ENCODE results near the gene ITGB8. TPM values are rescaled to one million over a fixed set of nuclear protein-coding genes. Genes with fewer than 3 reads are reported as not detected.

The ITGB8 gene
- polyA plus RNA-seq, 1 donor from 2014 or later = 12.2 TPM

DNA sequence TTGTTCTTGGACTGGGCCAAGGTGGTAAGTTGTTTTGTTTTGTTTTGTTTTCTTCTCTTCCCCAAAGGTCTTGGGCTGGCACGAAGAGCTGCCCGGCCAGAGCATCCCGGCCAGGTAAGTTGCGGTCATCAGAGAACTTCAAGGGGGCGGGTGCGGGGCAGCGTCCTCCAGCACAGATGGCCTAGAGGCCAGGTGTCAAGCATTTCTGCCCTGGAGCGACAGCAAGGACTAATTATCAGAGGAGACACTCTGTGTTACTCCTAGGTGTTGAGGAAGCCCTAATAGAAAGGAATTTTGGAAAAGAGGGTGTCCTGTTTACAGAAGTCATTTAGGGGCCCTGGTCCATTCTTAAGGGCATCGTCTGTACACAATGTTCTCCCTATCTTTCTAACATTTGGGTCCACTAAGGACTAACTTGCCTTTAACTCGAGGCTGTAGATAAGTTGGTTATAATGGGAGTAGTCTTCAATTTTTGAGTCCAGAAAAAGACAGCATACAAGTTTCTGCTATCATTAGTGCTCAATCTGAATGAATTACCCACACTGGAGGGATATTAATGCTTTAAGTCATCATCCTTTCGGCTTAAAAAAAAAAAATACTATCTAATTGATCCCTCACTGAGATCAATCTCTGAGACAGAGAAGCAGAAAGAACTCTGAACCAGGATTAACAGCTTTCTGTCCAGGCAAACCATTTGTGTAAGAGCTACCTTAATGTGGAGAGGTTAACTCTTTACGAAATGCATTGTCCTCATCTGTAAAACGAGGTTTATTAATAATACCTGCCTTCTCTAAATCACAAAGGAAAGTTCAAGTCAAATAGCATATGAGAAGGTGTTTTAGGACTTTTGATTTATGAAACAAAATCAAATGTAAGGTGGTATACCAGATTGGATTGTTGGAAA, 1.5 kb downstream of the ITGB8 start:
- Histone ChIP-seq H3K36me3 (ENCODE audit: insufficient read depth, low read length) (no peaks in the 10 kb centered on the region), H4K20me1 (ENCODE audit: insufficient read depth) (no peaks in the 10 kb centered on the region), H3K4me2 (ENCODE audit: low read length) (peak overlapping the region; percentile 64), H3K9ac (ENCODE audit: low read length) (peak overlapping the region; percentile 83), H2AFZ (ENCODE audit: low read depth, low read length) (peak overlapping the region; percentile 15), H3K4me3 (ENCODE audit: low read length) (peak overlapping the region; percentile 86), H3K9me3 (ENCODE audit: low read length) (no peaks in the 10 kb centered on the region), H3K27ac (ENCODE audit: low read length) (peak overlapping the region; percentile 73), H3K27me3 (ENCODE audit: insufficient read depth, low read depth, low read length) (peaks cover 4% of the 10 kb centered on the region), H3F3A (ENCODE audit: insufficient read depth, low read length, poor library complexity, severe bottlenecking) (peaks cover 4% of the 10 kb centered on the region), H3K9me2 (ENCODE audit: insufficient read depth, low read length) (no peaks in the 10 kb centered on the region), H3K79me2 (replicated peaks; ENCODE audit: insufficient read depth, low read length) (peaks cover 50% of the 10 kb centered on the region)
- TF ChIP-seq POLR2AphosphoS5 (IDR thresholded peaks at IDR 0.05) (no peak), RAD21 (conservative IDR thresholded peaks at IDR 0.05) (no peak), EZH2 (IDR thresholded peaks at IDR 0.05; ENCODE audit: borderline replicate concordance, insufficient read depth, low read length, poor library complexity, severe bottlenecking) (no peak), EP300 (conservative IDR thresholded peaks at IDR 0.05; ENCODE audit: poor library complexity, severe bottlenecking) (no peak), SMC3 (conservative IDR thresholded peaks at IDR 0.05; ENCODE audit: poor library complexity) (no peak), MXI1 (conservative IDR thresholded peaks at IDR 0.05; ENCODE audit: poor library complexity, severe bottlenecking) (no peak)
- TF ChIP-seq, protein P1, sequence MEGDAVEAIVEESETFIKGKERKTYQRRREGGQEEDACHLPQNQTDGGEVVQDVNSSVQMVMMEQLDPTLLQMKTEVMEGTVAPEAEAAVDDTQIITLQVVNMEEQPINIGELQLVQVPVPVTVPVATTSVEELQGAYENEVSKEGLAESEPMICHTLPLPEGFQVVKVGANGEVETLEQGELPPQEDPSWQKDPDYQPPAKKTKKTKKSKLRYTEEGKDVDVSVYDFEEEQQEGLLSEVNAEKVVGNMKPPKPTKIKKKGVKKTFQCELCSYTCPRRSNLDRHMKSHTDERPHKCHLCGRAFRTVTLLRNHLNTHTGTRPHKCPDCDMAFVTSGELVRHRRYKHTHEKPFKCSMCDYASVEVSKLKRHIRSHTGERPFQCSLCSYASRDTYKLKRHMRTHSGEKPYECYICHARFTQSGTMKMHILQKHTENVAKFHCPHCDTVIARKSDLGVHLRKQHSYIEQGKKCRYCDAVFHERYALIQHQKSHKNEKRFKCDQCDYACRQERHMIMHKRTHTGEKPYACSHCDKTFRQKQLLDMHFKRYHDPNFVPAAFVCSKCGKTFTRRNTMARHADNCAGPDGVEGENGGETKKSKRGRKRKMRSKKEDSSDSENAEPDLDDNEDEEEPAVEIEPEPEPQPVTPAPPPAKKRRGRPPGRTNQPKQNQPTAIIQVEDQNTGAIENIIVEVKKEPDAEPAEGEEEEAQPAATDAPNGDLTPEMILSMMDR (IDR thresholded peaks at IDR 0.05; ENCODE audit: poor library complexity, severe bottlenecking) = no peak
- TF ChIP-seq, protein P2, sequence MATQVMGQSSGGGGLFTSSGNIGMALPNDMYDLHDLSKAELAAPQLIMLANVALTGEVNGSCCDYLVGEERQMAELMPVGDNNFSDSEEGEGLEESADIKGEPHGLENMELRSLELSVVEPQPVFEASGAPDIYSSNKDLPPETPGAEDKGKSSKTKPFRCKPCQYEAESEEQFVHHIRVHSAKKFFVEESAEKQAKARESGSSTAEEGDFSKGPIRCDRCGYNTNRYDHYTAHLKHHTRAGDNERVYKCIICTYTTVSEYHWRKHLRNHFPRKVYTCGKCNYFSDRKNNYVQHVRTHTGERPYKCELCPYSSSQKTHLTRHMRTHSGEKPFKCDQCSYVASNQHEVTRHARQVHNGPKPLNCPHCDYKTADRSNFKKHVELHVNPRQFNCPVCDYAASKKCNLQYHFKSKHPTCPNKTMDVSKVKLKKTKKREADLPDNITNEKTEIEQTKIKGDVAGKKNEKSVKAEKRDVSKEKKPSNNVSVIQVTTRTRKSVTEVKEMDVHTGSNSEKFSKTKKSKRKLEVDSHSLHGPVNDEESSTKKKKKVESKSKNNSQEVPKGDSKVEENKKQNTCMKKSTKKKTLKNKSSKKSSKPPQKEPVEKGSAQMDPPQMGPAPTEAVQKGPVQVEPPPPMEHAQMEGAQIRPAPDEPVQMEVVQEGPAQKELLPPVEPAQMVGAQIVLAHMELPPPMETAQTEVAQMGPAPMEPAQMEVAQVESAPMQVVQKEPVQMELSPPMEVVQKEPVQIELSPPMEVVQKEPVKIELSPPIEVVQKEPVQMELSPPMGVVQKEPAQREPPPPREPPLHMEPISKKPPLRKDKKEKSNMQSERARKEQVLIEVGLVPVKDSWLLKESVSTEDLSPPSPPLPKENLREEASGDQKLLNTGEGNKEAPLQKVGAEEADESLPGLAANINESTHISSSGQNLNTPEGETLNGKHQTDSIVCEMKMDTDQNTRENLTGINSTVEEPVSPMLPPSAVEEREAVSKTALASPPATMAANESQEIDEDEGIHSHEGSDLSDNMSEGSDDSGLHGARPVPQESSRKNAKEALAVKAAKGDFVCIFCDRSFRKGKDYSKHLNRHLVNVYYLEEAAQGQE (IDR thresholded peaks at IDR 0.05; ENCODE audit: borderline replicate concordance) = no peak

DNA sequence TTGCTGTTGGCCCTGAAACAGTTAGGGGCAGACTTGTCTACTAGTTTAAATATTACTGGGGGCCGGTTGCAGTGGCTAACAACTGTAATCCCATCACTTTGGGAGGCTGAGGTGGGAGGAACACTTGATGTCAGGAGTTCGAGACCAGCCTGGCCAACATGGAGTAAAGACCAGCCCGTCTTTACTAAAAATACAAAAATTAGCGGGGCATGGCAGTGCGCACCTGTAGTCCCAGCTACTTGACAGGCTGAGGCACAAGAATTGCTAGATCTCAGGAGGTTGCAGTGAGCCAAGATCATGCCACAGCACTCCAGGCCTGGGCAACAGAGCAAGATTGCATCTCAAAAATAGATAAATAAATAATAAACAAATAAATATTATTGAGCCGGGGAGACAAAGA, 7.6 kb downstream of the ITGB8 start:
- no peaks in the 10 kb centered on the region for H3K27me3 ChIP-seq (ENCODE audit: insufficient read depth, low read depth, low read length)
- H3K36me3 ChIP-seq (ENCODE audit: insufficient read depth, low read length) = no peaks in the 10 kb centered on the region
- H3K27ac ChIP-seq (ENCODE audit: low read length) = no peak overlapping the region
- H3K9me3 ChIP-seq (ENCODE audit: low read length) = no peaks in the 10 kb centered on the region
- no peaks in the 10 kb centered on the region for H4K20me1 ChIP-seq (ENCODE audit: insufficient read depth)
- TF ChIP-seq SMC3 (conservative IDR thresholded peaks at IDR 0.05; ENCODE audit: poor library complexity) (no peak), EP300 (conservative IDR thresholded peaks at IDR 0.05; ENCODE audit: poor library complexity, severe bottlenecking) (no peak), EZH2 (IDR thresholded peaks at IDR 0.05; ENCODE audit: borderline replicate concordance, insufficient read depth, low read length, poor library complexity, severe bottlenecking) (no peak), TAF1 (IDR thresholded peaks at IDR 0.05; ENCODE audit: low read depth) (no peak), MXI1 (conservative IDR thresholded peaks at IDR 0.05; ENCODE audit: poor library complexity, severe bottlenecking) (no peak), RAD21 (conservative IDR thresholded peaks at IDR 0.05) (no peak), POLR2AphosphoS5 (IDR thresholded peaks at IDR 0.05) (no peak)
- TF ChIP-seq, protein P2 (IDR thresholded peaks at IDR 0.05; ENCODE audit: borderline replicate concordance) = no peak
- TF ChIP-seq, protein P1 (IDR thresholded peaks at IDR 0.05; ENCODE audit: poor library complexity, severe bottlenecking) = no peak
- H2AFZ ChIP-seq (ENCODE audit: low read depth, low read length) = no peak overlapping the region
- H3K4me2 ChIP-seq (ENCODE audit: low read length) = no peak overlapping the region
- H3K79me2 ChIP-seq (replicated peaks; ENCODE audit: insufficient read depth, low read length) = peaks cover 52% of the 10 kb centered on the region
- H3F3A ChIP-seq (ENCODE audit: insufficient read depth, low read length, poor library complexity, severe bottlenecking) = no peaks in the 10 kb centered on the region
- no peaks in the 10 kb centered on the region for H3K9me2 ChIP-seq (ENCODE audit: insufficient read depth, low read length)
- H3K4me3 ChIP-seq (ENCODE audit: low read length) = no peak overlapping the region
- H3K9ac ChIP-seq (ENCODE audit: low read length) = no peak overlapping the region
